HG02973 (cell line): Measurements from ENCODE around the gene PPM1A.

Experiments
- ATAC-seq: cut with Tn5 transposase; IDR thresholded peaks from one replicate; pipeline ENCODE4 v1.9.1; 2021; ENCODE audit warnings: moderate library complexity; ENCODE audit not compliant: unreplicated experiment

Gene PPM1A

DNA sequence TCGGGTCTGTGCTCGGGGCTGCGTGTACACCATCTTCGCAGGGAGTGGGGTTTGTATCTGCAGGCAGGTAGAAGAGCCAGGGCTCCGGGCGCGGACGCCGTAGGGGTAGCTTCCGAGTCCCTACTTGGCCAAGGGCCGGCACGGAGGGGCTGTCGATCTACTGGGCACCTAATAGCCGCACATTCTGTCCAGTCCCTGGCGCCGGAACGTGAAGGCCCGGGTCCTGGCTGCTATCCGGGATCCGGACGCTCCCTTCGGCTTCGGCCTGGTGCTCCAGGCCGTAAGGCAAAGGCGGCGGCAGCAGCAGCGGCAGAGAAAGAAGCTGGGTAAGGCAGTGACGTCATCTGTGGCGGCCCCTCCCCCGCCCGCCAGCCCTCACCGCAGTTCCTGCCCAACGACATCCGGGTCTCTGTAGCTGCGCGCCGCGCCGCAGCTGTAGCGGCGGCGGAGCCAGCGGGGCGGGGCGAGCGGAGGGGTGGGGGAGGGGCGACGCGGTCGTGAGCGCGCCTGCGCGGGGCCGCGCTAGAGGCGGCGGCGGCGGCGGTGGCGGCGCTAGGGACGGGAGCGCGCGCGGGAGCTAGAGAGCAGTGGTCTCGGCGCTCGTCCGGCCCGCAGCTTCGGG, at the start of gene PPM1A:
PPM1A (plus strand) TSS at position 525 of the 622 bp plus-strand sequence. CDS start 33,483 bp downstream, outside the sequence.
- ATAC-seq, result peak; percentile 66

DNA sequence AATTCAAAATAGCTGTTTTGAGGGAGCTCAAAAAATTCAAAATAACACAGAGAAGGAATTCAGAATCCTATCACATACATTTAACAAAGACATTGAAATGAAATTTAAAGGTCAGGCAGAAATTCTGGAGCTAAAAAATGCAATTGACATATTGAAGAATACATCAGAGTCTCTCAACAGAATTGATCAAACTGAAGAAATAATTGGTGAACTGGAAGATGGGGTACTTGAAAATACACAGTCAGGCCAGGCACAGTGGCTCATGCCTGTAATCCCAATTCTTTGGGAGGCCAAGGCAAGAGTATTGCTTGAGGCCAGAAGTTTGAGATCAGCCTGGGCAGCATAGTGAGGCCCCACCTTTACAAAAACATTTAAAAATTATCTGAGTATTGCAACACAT, 49.7 kb upstream of the PPM1A start:
- no peak for ATAC-seq

DNA sequence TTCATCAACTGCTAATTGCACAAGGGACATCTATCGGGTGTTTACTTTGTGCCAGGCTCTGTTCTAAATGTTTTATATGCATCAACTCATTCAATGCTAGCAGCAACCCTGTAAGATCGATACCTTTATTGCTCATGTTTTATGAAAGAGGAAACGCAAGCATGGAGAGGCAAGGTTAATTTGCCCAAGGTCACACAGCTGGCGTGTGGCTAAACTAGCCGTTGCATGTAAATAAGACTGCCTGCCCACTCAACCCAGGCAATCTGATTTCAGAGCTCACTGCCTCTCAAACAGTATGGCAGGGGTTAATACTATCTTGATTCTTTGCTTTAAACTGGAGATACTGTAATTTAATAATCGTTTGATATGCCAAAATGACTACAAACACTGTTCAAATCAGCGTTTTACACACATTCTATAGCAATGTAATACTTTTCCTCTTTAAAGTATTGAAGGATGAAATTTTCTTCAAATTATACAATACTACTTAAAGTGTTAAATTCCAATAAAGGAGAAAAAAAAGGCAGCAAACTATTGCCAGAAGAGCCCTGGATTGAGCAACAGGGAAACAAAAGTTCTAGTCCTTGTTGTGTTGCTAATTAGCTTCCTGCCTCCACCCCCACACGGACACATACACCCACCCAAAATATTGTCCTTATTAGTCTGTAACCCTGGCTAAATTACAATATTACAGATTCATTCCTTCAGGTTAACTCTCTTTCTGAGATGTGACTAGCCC, 44.7 kb upstream of the PPM1A start:
- peak; percentile 70 for ATAC-seq

DNA sequence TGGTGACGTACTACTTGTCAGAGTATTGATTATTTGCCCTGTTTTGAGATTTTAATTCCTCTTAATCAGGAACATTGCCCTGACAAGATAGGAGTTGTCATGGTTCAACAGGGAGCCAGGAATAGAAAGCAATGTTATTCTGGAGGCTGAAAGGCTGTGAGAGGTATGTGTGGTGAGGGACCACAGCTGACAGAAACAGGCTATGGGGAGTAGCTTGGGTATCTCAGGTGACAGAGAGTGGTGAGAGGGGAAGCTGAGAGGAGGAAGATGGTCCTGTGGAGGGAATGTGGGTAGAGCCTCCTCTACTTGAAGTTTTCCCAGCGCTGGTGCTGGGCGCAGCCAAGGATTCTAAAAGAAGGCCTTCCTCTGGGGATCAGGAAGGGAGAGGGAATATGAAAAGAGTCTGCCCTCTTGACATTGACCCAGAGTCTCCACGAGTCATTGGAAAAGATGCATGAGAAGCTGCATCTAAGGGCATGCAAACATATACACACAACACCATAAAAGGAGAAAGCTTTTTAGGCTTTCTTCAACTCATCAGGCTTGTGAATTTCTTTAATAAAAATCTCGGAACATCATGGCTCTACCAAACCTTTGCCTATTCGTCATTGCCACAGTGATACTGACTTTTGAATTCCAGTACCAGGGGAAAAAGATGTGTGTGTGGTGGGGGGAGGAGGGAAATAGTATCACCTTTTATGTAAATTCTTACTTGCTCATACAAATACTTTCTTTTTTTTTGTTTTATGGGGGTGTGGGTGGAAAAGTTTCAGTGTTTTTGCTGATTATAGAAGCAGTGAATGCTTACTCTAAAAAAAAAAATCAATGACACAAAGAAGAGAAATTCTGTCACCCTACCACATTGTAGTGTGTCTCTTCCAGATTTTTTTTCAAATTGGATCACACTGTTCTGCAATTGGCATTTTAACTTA, 43.9 kb upstream of the PPM1A start:
- ATAC-seq, result peak; percentile 48

DNA sequence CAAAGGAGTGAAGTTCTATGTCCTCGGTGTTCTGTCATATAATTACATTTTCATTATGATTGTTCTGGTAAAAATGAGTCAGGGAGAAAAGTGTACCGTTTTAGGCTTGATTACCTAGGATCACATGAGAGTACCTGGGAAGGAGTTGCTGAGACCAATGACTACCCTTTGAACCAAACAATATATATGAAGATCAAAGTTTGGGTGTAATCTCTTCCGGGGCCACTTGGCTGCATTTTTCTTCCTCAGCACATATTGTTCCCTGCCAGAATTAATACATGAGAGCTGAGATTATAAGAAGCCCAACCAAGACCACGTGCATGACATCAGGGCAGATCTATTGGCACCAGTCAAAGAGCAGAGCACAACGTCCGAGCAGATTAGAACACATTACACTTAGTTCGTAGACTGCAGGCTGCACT, 42.8 kb upstream of the PPM1A start:
- ATAC-seq, result no peak

DNA sequence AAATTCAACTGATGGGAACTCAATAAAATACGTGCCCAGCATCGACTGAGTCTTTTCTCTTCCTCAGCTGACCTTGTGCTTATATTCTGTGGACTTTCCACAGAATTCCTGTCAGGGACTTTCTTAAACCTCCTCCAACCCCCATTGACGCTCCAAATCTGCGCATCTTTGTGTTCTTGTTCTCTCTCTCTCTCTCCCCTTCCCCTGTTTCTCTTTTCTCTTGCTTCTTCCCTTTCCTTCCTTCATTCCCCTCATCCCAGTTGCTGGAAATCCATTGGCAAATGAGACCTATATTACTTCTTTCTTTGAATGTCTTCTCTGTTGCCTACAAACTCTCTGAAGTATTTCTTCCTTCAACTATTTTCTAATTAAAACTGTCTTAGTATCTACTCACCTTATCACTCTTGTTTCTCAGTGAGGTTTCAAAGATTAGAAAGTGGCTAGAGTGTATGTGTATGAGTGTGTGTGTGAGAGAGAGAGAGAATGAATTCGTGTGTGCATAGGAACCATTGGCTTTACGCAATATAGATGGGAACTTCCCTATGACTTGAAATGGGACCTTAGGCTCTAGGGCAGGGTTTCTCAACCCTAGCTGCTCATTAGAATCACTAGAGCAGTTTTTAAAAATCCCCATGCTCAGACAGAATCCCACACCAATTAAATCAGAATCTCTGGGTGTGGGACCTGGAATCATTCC, 42.0 kb upstream of the PPM1A start:
- ATAC-seq, result peak; percentile 39

DNA sequence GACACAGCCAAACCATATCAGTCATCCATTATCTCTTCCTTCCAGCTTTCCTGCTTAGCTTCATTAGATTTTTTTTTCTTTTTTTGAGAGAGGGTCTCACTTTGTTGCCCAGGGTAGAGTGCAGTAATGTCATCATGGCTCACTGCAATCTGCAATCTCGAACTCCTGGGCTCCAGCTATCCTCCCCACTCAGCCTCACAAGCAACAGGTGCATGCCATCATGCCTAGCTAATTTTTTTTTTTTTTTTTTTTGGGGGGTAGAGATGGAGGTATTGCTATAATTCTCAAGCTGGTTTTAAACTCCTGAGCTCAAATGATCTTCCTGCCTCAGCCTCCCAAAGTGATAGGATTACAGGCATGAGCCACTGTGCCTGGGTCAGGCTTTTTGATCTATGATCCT, 38.3 kb upstream of the PPM1A start:
- ATAC-seq, result no peak

DNA sequence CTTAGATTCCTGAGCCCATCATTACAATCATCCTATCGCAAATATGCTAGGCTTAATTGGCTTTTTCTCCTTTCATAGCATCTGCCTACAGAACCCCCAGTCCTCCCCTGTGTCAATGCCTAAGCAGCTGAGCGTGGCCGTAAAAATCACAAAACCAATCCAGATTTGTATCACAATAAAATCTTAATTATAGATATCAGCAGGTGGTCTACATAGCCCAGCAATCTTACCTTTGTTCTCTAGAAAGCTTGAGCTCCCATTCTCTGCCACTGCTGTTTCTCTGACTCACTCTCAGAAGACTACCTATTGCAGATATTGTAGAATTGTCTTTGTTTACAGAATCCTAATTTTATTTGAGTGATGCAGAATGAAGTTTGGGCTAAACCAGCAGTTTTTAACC, 37.9 kb upstream of the PPM1A start:
- no peak for ATAC-seq

DNA sequence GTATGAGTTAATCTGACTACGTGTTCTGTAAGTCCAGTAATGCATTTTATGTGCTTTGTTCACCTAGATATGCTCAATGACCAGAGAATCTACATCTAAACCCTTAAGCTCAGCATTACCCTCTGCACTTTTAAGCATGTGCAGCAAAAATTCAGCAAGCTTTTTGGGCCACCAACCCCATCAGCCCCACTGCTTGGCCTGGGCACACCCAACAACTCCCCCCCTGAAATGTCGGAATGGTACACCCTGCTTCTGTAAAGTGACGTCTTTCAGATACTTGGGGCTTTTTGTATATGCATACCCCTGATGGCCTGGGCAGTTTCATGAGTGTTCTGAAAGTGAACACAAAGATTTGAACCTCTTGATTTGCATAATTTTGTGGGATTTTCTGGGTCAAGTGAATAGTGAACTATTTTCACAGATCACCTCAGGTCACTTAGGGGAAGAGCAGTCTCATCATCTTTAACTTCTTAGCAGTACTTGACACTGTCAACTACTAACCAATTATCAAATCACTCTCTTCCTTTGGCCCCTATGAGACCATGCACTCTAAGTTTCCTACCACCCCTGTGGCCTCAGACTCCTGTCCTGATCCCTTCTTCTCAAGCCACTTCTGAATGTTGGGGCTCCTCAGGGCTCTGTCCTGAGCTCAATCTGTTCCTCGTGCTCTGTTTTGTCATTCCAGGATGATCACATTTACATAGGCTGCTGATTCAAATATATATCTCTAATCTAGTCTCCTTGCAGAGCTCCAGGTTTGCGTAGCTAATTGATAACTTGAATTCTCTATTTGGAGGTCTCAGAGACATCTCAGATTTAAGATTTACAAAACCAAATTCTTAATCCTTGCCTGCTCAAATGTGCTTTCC, 36.3 kb upstream of the PPM1A start:
- peak; percentile 90 for ATAC-seq

DNA sequence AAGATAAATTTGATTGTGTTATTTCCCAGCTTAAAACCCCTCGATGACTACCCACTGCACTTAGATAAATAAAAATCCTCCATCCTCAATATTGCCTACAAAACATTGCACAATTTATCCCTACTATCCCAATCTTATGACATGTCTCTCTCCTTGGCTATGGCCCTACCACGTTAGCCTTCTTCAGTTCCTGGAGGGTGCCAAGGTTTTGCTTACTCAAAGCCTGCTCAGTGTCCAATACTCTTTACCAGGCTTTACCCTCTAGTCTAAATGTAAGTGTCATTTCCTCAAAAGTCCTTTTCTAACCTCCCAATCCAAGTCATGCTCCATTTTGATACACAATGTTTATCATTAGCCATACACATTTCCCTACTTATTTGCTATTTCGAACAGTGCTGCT, 35.0 kb upstream of the PPM1A start:
- no peak for ATAC-seq

DNA sequence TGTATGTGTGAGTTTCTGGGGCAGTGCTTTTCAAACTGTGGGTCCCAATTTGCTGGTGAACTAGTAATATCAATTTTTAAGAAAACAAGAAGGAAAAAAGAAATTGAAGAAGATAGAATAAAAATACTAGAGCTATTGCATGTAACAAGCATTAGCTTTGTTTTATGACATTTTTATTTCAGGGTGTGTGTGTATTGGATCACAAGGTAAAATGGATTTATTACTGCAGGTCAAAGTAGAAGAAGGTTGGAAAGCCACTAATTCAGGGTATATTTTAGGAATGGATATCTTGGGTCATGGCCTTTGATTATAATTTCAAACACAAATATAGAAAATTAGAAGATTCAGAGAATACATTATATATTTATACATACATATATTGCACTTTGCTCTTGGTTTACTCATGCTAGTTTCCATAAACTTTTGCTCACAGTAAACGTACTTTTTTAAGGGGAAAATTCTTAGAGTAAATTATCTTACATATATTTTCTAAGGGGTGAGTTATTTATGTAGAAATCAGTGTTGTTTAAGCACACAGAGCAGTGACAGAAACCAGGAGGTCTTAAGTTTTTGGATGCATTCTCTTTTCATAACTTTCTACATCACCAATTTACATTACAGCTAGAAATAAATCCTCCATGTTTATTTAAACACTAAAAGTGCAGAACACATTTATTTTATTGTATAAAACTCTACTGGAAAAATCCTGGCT, 34.5 kb upstream of the PPM1A start:
- ATAC-seq, result no peak

DNA sequence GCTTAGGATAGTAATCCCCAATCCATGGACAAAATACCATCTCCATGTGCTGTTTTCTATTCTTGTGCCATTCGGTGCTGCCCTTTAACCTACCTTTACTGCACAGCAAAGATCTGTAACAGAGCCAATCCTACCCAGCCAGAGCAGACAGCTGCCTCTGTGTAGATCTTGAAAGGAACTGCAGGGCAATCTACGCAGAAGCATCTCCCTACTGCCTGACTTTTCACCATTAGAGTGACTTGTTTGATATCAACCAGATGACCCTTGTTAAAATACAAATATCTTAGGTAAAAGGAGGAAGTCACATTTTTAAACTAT, 33.9 kb upstream of the PPM1A start:
- ATAC-seq, result no peak

DNA sequence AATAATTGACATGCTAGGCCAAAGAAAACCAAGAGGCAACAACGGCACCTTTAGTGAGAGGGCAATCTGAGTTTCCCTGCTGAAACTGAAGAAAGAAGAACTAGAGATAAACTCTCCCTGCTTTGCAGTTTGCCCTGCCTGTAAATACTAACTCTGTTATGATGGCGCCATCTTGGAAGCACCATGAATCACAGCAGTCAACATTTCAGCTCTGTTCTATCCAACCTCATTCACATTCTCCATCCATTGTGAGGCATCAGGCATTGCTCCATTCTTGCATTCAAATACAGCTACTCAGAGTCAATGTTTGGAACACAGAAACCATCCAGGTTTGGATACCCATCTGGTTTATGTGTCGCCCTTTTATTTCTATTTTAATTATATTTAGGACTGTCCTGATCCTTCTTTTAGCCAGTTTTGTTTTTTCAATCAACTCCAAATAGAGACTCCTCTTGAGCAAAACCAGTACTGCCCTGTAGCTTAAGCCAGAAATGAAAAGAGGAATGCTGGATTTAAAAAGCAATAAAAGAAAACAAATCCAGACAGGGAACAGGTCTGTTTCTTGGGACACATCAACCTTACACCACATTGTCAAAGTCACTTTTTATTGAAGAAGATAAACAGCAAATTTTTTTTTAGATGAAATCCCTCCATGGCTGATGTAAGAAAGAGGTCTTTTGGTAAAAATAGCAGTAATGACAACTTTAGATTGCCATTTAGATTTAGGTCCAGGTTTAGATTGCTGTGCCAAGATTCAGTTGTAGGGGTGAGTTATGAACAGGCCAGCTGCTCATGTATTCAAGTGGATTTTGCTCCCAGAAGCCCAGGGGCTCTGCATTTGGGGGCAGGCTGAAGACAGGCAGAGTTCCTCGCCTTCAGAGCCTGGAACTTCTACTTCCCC, 33.3 kb upstream of the PPM1A start:
- no peak for ATAC-seq

DNA sequence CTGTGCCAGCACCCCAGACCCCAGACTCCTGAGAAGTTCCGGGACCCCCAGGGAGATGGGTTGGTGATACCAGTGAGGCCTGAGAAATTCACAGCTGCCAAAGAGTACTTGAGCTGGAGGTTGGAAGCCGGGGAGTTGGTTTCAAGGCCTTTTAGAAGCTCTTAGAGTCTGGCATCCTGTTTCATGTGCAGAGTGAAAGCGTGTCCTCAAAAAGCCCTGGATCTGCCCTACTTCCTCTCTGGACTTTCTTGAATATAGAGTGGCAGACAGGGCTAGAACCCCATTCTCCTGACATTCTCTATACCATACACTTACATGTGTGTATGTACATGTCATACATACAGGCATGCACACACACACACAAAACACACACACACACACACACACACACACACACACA, 31.3 kb upstream of the PPM1A start:
- ATAC-seq, result no peak

DNA sequence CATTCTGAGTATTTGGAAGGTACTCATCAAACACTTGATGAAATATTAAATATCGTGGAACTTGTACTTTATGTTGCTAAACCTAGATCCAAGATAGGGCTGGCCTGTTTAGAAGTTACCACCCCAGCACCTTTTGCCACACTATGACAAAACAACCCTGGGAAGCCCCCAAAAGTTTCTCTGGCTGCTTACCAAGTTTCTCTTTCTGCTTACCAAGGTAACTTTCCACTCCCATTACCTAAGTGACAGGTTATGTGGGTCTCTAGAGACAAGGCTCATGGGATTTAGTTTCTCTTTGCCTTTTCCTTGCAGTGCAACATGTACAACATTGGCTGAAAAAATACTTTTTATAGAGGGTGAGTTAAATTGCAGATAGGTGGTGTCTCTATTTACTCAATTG, 28.9 kb upstream of the PPM1A start:
- ATAC-seq, result peak; percentile 69

DNA sequence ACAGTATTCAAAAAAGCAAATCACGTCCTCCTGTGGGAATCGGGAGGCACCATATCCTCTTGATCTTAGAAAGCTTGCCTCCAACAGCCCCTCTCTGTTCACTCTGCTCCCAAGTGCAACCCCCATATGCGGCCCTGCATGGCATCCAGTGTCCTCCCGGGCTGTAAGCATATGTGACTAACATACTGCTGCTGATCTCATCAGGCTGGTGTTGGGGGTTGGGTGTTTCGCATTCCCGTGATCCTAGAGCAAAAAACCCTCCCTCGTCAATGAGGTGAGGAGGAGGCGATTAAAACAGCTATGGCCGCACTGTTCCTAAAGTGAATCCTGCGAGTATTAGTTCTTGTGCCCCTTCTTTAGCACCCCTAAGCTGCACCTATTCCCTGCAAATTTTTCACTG, 28.1 kb upstream of the PPM1A start:
- ATAC-seq, result no peak

DNA sequence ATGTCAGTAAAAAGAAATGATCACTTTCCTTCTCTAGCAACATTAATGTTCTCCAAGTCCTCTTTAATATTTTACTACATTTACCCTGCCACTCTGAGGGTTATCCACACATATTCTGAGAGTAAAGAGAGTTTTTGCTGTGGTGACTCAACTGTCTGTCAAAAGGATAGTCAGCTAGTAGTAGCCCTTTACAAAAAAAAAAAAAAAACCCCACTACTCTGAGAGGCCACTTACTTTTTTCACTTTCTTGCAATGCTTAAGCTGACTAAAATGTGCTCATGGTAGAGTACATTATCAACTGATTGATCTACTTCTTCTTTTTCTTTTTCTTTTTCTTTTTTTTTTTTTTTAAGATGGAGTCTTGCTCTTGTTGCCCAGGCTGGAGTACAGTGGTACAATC, 27.6 kb upstream of the PPM1A start:
- ATAC-seq, result no peak

DNA sequence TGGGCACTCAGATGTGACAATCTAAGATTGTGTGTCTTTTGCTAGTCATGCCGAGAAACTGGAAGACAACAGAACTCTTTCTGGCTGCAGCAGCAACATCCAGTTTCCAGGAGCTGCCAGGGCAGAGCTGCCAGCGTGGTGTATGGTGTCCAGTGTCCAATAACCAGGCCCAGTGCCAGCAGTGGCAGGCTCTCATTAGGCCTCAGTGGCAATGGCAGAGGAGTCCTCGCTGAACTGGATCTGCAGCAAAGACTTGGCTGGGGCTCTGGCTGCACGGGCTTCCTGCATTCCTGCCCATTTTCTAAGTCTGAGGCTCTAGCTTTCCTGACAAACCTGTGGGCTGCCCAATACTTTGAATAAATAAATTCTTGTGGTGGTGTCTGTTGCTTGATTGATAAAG, 26.2 kb upstream of the PPM1A start:
- no peak for ATAC-seq

DNA sequence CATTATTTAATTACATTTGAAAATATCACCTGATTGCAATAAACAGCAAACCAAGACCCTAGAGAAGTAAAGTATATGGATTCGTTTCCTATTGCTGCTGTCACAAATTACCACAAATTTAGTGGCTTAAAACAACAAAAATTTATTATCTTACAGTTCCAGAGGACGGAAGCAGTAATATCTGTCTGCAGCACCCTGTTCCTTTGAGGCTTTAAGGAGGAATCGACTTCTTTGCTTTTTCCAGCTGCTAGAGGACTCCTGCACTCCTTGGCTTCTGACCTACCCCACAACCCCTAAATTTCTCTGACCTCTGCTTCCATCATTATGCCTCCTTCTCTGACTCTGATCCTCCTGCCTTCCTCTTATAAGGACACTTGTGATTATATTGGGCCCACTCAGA, 23.8 kb upstream of the PPM1A start:
- no peak for ATAC-seq
